ENCODE results near the gene ADISSP. TPM values are rescaled to one million over a fixed set of nuclear protein-coding genes. Genes with fewer than 3 reads are reported as not detected.

Gene ADISSP
- total RNA-seq, 6 experiments from 2014 or later, result 86.0 to 105 (median 89.9) TPM

DNA sequence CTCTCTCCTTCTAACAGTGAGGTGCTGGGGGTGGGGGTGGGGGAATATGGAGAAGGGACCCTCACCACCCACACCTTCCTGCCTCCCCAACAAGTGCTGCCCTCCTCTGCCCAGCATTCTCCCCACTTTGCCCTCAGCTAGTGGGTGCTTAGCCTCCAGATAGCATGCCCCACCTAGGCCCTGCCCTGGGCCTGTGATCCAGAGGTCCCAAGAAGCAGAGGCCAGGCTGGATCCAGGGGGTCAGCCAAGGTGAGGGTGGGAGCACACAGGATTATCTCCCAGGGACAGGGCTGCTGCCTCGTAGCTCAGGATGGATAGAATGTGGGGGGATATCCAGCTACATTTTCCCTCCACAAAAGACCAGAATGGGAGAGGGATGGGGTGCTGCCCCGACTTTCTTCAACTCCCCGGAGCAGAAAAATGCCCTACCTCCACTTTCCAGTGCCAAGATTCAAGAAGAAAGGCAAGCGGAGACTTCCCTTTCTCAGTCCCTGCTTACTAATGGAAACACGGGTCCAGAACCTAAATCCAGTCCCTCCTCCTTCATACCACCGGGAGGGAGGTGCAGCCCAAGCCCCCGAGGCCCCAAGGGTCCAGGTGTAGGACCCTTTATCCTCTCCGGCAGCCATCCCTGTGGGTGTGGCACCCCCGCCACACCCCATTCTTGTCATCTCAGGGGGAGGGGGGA lies 987 bp downstream of the ADISSP start:
- no peaks in the 10 kb centered on the region for H3K27me3 Mint-ChIP-seq (ENCODE audit: insufficient read depth)

DNA sequence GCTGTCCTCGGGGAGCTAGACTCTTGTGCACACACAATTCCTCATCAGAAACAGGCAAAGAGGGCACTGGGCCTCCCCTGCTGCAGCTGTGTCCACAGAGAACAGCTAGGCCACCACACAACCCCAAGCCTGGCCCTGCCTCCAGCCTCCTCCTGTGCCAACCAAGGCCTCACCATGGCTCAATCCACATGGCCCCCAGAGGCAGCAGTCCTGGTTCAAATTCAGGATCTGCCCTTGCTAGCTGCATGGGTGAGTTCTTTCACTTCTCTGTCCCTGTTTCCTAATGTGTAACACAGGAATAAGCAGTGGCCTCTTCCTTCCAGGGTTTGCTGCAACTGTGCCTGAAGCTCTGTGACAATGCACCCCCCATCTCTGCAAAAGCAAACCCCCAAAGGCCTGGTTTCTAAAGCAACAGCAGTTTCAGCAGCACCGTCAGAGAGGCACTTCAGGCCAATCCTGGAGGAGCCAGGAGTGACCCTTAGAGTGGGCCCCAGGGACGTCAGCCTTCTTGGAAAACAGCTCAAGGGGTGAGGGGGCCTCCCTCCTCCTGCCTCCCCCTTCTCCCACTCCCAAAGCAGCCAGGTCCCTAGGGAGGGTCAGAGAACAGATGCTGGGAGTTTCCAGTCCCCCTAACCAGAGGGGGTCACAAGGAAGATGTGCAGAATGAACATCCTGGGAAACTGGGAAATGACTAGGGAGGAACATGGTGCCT lies 2.2 kb downstream of the ADISSP start:
- Mint-ChIP-seq H3K9me3 (no peaks in the 10 kb centered on the region), H3K36me3 (ENCODE audit: low read depth) (peaks cover 4% of the 10 kb centered on the region; the same call in 1 of the 2 replicates), H3K27ac (no peak overlapping the region), H3K4me1 (ENCODE audit: low read depth) (peaks cover 58% of the 10 kb centered on the region), H3K4me3 (no peak overlapping the region), H3K27me3 (ENCODE audit: insufficient read depth) (no peaks in the 10 kb centered on the region)
- TF ChIP-seq, protein P1, sequence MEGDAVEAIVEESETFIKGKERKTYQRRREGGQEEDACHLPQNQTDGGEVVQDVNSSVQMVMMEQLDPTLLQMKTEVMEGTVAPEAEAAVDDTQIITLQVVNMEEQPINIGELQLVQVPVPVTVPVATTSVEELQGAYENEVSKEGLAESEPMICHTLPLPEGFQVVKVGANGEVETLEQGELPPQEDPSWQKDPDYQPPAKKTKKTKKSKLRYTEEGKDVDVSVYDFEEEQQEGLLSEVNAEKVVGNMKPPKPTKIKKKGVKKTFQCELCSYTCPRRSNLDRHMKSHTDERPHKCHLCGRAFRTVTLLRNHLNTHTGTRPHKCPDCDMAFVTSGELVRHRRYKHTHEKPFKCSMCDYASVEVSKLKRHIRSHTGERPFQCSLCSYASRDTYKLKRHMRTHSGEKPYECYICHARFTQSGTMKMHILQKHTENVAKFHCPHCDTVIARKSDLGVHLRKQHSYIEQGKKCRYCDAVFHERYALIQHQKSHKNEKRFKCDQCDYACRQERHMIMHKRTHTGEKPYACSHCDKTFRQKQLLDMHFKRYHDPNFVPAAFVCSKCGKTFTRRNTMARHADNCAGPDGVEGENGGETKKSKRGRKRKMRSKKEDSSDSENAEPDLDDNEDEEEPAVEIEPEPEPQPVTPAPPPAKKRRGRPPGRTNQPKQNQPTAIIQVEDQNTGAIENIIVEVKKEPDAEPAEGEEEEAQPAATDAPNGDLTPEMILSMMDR (IDR thresholded peaks at IDR 0.05), result no peak
- no peak for DNase-seq

More for the DNA sequence above, 987 bp downstream of the ADISSP start:
- Mint-ChIP-seq H3K4me1 (ENCODE audit: low read depth) (peaks cover 46% of the 10 kb centered on the region), H3K27ac (peak overlapping the region; percentile 45), H3K9me3 (no peaks in the 10 kb centered on the region), H3K36me3 (ENCODE audit: low read depth) (peaks cover 4% of the 10 kb centered on the region; the same call in 1 of the 2 replicates), H3K4me3 (peak overlapping the region; percentile 92)
- TF ChIP-seq, protein P1 (IDR thresholded peaks at IDR 0.05), result no peak
- DNase-seq, result no peak

DNA sequence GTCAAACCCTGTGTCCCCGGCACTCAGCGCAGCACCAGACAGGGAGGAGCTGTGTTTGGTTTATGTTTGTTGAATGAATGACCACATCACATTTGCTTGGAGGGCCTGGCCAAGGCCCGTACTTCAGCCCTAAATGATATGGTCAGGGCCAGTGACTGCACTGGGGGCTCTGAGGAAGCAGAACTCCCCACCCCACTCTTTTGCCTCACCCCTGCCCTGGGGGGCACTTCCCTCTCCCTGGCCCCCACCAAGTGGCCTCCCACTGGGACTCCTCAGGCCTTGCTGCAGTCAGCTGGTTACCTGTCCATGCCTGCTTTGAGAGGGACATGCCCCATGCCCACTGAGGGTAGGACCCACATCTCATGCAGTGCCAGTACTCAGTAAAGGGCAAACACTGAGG lies 2.9 kb downstream of the ADISSP start:
- DNase-seq, result no peak
- H3K9me3 Mint-ChIP-seq, result no peaks in the 10 kb centered on the region
- peaks cover 4% of the 10 kb centered on the region; the same call in 1 of the 2 replicates for H3K36me3 Mint-ChIP-seq (ENCODE audit: low read depth)
- TF ChIP-seq, protein P1 (IDR thresholded peaks at IDR 0.05), result no peak
- H3K4me1 Mint-ChIP-seq (ENCODE audit: low read depth), result peaks cover 57% of the 10 kb centered on the region
- H3K27me3 Mint-ChIP-seq (ENCODE audit: insufficient read depth), result no peaks in the 10 kb centered on the region
- H3K4me3 Mint-ChIP-seq, result no peak overlapping the region
- H3K27ac Mint-ChIP-seq, result no peak overlapping the region

DNA sequence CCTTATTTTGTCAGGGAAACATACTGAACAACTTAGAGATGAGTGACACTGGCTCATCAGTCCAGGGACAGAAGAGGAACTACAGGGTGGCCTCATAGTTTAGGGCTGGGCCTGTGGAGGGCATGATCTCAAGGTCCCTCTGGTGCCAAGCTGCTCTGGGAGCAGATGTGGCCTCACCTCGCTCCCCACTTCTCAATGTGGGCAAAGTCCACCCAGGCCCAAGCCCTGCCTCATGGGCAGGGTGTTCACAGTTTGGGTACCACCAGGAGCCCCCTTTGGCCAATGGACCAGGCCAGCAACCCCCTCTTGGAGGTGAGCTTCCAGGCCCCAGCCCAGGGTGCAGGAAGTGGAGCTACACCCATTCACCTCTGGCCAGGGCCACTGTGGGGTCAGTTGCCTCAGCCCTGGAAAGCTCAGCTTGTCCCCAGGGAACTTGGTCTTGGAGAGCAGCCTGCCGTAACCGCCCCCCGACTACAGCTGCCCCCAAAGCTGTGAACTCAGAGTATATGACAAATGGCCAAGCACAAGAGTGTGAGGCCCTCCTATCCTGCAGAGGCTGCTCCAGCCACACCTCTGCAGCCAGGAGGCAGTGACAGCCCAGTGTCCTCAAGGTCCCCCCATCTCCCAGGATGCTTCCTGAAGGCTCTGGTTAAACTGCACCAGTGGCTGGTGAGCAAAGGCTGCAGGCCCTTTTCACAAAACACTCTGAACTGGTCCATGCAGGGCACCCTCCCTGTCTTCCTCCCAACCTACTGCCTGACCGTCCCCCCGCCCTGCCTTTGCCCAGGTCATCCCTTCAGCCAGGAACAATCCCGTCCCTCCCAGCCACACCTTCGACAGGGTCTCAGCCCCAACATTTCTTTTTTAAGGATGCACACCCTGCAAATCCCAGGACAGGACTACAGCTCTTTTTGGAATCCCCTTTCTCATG lies 3.6 kb downstream of the ADISSP start:
- DNase-seq, result no peak
- Mint-ChIP-seq H3K4me3 (no peak overlapping the region), H3K27ac (no peak overlapping the region), H3K27me3 (ENCODE audit: insufficient read depth) (no peaks in the 10 kb centered on the region), H3K4me1 (ENCODE audit: low read depth) (peaks cover 50% of the 10 kb centered on the region), H3K9me3 (no peaks in the 10 kb centered on the region), H3K36me3 (ENCODE audit: low read depth) (peaks cover 4% of the 10 kb centered on the region; the same call in 1 of the 2 replicates)
- TF ChIP-seq, protein P1 (IDR thresholded peaks at IDR 0.05), result no peak

DNA sequence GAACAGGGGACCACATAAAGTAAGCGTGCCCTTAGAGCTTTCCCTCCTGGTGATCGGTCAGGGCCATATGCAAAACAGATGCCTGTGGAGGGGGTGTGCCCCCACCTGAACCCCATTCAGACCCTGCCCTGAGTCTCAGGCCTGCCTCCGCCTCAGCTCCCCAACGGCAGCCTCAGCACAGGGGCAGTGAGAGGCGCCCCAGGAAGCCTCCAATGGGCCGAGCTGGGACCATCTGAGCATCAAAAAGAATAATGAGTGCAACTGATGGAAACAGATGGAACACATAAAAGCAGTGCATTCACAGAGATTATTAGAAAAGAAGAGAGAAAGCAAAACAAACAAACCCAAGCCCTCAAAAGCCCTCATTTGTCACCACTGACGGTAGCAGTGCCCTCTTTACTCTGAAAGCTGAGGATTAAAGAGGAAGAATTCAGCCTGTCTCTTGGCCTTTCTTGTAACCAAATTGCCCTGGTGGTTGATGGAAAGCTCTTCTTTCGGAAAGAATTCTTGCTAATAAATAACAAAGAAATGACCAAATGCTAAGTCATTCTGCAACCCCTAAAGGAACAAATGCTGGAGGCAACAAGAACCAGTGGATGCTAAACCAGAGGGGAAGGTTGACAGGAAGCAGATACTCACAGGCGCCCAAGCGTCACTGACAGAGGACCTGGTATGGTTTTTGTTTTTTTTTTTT lies 6.8 kb downstream of the ADISSP start:
- DNase-seq, result peak; percentile 68
- Mint-ChIP-seq H3K36me3 (ENCODE audit: low read depth) (peaks cover 9% of the 10 kb centered on the region), H3K4me3 (no peak overlapping the region), H3K9me3 (no peaks in the 10 kb centered on the region), H3K27me3 (ENCODE audit: insufficient read depth) (no peaks in the 10 kb centered on the region), H3K27ac (peak overlapping the region; percentile 77), H3K4me1 (ENCODE audit: low read depth) (peaks cover 32% of the 10 kb centered on the region)
- TF ChIP-seq, protein P1 (IDR thresholded peaks at IDR 0.05), result no peak
